ENCODE results near the gene CHERP.
"Not testable (repeated sequence)": the region's sequence is repeated elsewhere in the genome, so short reads cannot be mapped to it uniquely, and the experiment has no call there.

CHERP gene

DNA sequence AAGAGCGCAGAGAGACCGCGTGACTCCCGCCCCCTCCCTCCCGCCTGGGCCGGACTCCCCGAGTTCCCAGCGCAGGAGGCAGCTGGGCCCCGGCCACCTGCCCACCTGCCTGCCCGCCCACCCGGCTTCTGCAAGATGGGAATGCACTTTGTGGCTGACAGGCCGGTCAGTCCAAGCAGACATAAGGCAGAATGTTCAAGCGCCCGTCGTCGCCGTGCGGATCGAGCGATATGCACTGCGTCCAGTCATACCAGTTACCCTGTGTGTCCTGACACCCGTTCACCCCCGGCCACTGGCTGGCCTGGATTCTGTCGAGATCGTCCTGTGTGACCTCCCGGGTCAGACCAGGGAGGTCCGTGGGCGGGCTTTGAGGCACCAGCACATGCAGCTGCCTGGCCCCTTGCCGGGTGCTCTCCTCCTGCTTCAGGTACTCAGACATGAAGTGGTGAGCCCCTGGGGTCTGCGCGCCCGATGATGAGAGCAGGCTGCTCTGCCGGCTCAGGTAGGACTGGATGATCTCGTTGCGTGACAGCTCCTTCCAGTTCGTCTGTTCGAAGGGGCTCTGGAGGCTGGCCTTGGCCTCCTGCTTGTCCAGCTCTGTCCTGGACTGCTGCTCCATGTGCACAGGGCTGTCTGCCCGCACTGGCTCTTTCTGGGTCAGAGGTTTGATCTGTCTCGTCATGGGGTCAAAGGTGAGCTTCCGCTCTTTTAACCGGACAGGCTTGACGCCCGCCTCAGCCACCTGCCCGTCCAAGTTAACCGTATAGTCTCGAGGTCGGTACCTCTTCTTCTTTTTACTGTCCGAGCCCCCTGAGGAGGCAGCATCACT, 33.8 kb upstream of the CHERP start:
- no peak for DNase-seq

DNA sequence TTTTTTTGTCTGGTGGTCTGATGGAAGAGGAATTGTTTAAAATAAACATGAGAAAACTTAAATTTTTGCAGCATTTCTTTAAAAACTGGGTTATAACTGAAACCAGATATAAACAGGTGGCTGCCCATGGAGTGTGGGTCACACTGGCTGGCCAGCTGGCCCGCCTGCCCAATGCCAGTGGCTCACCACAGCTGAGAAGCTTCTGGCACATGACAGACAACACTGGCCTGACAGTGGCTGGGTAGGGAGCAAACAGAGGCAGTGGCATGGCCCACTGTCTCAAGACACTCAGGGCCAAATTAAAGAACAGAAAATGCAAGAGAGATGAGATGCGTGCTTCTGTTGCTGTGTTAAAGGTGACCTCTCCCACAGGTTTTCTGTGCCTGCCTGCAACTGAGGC, 33.0 kb upstream of the CHERP start:
- no peak for DNase-seq

DNA sequence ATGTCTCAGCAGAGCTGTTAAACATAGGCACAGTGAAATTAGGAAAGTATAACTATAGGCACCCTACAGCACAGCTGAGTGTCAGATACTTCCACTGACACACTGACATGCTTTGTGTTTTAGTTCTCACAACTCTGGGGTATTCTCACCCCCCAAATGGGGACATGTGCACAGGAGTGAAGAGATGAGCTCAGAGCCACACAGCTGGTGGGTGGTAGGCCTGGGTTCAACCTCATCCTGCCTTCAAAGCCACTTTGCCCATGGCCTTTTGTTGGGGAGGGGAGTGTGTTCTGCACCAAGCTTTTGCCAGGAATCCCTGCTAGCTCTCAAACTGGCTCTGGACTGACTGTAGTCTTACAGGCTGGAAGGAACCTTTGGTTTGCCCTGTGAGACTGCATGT, 31.7 kb upstream of the CHERP start:
- no peak for DNase-seq

DNA sequence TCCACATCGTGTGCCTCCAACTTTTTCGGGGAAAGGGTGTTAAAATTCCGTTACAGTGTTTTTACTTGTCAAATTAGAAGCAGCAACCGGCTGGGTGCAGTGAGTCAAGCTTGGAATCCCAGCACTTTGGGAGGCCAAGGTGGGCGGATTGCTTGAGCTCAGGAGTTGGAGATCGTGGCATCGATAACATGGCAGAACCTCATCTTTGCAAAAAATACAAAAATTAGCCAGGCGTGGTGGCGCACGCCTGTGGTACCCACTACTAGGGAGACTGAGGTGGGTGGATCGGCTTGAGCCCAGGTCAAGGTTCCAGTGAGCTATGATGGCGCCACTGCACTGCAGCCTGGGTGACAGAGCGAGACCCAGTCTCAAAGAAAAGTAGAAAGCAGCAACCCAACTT, 31.1 kb upstream of the CHERP start:
- no peak for DNase-seq

DNA sequence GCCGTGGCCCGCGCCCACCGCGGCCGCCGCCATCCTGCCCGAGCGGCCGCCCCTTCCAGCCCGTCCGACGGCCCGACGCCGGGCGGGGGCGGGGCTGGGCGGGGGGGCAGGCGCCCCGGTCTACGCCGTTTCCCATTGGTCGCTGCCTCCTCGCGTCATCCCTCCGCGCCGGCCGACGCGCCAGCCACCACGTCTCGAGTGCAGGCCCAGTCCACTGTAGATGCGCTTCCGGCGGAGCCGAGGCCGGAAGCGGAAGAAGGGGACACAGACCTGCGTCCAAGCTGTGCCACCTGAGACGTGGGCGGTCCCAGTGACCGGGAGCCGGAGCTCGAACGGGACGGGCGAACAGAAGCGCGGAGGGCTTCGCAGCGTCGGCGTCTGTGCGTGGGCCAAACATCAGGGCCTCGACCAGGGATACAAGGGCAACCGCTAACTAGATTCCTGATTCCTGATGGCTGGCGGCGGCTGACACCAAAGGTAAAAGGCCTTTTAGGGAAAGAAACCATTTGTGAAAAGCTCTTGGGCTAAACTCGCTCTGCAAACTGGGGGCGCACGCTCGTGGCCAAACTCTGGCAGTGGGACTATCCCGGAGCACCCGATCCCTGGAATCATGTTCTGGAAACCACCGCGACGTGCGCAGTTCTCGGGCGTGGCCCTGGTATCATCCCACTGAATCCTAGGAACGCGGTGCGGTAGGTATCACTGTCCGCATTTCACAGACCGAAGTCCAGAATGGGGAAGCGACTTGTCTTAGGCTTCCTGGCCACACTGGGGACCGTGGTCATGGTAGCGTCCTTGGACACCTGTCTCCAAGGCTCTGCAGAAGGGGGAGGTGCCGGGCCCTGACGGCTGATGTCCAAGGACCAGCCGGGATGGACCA, 30.3 kb upstream of the CHERP start, which contains the start of gene SLC35E1:
TSS of gene SLC35E1 (minus strand) at position 84 of the 880 bp plus-strand sequence. CDS start at position 33, 51 bp downstream.
- peak; percentile 89 for DNase-seq

DNA sequence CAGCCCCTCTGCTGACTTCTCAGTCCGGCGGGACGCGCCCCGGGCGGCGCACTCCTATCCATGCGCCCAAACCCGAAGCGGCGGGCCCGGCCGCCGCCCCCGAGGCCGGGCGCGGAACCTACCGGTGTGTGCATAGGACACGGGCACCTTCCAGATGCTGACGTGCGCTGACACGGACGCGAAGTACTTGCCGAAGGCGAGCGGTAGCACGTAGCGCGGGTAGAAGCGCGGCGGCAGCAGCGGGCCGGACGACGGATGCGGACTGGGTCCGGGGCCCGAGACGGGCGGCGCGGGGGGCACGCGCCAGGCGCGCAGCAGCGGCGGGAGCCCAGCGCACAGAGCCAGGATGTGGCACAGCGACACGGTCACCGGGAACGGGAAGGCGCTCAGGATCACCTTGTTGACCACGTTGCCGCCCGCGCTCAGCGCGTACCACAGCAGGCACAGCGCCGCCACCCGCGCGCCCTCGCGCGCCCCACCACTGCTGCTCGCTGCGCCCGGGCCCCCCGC, 29.6 kb upstream of the CHERP start:
- no peak for DNase-seq

DNA sequence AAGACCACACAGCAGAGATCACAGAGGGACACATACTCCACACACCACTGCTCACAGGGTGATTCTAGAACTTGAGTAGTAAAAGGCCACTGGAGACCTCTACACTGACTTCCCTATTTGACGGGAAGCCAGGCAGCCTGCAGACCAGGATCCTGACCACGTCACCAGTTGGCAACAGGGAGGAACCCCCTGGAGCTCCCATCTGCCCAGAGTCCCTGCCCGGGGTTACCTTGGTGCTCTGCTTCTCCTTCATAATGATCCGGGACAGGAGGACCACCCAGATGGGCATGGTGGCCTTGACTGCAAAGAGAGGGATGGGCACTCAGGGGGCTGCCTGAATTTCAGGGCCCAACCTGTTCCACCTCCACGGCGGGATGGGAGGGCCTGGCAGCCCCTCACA, 29.0 kb upstream of the CHERP start:
- no peak for DNase-seq

DNA sequence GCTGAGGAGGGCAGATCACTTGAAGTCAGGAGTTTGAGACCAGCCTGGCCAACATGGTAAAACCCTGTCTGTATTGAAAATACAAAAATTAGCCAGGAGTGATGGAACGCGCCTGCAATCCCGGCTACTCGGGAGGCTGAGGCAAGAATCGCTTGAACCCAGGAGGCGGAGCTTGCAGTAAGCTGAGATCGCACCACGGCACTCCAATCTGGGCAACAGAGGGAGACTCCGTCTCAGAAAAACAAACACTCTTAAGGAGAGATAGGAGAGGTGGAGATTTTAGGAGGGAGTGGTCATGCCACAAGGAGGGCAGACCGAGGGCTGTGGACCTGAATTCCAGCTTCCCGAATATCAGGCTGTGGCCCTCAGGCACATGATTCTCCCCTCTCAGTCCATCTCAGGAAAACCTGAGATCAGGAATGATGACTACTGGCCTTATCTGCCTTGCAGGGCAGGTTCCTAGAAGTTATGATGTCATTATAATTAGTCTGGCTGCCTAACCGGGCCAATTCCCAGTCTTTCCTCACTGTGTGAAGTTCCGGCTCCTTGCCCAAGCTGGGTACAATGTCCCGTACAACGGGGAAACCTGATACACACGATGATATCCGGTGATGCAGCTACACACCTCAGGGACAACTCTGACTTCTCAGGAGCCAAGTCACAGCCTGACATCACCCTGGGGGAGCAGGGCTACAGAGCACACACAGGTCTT, 27.5 kb upstream of the CHERP start:
- no peak for DNase-seq

DNA sequence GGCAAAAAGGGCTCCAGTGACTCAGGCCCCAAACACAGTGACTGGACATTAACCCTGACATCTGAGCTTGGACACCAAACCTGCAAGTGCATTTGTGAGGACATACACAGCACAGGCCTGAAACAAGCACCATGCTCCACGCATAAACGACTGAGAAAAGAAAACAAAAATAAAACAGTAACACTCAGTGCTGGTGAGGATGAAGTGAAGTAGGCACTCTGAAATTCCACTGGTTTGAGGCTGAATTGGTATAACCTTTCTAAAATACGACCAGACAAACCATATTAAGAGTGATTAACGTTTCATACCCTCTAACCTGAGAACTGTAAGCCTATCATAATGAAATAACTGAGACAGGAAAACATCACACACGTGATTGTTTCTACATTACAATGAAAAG, 24.5 kb upstream of the CHERP start:
- no peak for DNase-seq

DNA sequence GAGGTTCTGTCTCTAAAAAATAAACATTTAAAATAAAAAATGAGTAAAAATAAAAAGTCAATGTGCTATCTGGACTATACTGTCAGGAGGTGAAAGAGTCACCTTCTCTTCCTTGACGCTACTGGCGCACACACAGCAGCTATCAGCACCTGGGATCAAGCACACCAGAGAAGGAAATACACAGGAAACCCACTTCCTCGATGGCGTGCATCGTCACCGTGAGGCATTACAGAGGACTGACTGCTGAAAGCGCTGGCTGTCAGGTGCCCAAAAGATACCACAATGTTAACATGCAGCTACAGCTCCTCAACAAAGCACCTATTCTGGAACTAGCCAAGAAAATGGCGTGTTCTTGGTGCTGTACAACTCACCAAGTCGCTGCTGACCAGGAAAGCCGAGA, 23.9 kb upstream of the CHERP start:
- DNase-seq = peak; percentile 28

DNA sequence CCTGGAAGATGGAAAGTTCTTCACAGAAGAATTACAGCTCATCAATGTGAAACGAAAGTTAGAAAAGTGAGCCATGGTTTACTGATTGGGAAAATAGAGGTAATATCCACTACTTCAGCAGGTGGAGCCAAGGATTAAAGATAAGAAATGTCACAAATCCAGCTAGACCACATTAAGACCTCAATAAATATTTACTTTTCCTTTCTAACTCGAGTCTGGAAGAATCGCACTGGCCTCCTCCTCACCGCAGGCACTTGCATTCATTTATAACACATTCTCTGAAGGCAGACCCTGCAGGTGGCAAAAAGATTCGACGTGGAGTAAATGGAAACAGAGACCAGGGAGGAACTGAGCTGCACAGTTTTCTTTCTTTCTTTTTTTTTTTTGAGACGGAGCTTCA, 22.6 kb upstream of the CHERP start:
- no peak for DNase-seq

DNA sequence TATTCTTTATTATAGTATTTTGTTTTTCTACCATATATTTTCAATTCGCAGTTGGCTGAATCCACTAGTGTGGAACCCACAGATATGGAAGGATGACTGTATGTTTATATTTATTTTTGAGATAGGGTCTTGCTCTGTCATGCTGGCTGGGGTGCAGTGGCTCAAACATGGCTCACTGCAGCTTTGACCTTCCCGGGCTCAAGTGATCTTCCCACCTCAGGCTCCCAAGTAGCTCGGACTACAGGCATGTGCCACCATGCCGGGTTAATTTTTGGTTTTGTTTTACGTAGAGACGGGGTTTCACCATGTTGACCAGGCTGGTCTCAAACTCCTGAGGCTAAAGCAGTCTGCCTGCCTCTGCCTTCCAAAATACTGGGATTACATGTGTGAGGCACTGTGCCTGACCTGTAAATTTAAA, 20.4 kb upstream of the CHERP start:
- DNase-seq = no peak

DNA sequence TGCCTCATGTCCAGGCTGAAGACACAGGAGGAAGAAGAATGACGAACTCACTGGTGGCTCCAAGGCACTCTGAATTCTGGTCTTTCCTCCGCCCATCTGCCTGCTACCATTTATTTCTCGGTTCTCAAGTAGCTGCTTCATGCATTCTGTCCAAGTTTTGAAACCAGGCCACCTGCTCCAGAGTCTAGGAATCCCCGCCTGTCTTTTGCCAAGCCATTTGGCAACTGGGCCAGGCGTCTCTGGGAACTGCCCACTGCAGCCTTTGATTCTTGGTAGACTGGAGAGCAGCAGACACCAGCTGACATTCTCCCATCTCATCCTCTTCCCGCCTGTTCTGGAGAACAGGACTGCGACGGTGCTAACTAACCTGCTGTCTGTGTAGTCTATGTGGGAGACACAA, 19.1 kb upstream of the CHERP start:
- DNase-seq = no peak

DNA sequence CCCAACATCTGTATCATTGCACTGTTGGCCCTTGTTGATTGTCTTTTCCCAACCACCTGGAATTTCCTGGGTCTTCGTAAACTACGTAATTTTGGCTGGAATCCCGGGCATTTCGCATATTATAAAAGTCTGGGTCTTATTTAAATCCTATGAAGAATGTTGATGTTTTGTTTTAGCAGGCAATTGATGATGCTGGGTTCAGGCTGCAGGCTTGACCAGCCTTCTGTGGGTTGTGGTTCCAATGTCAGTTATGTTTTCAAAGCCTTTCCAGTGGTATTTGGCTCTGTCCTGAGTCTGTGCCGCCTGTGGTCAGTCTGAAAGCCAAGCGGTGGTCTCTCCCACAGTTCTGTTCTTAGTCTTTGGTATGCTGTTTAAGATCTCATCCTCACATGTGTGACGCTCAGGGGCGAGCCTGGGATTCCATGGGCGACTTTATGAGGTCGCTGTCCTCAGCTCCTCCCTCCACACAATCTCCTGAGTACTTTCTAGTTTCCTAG, 17.6 kb upstream of the CHERP start:
- DNase-seq = no peak

DNA sequence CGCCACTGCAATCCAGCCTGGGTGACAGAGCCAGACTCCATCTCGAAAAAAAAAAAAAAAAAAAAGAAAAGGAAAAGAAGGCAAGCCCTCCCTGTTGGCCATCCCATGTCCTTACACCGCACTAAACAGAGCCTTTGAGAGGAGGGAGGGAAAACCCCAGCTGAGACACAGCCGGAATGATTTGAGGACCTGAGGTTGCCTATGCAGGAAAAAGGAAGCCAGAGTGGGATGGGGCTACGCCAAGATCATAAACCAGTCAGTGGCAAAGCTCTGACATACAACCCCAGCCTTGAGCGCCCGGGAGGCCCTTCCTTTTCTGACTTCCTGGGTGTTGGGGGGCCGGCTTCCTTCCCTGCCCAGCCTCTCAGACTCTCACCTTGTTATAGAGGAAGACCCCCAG, 12.5 kb upstream of the CHERP start:
- no peak for DNase-seq

DNA sequence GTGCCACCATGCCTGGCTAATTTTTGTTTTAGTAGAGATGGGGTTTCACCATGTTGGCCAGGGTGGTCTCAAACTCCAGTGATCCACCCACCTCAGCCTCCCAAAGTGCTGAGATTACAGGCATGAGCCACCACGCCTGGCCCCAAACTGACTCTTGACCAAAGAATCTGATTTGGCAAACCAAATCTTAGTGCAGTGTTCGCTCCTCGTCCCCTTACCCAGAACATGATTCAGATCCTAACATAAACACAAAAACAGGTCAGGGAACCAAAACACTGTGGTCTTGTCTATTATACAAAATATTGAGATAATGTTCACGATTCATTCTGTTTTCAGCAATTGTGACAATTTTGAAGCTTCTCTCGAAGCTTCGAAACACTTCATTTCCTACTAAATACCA, 9.7 kb upstream of the CHERP start:
- not testable (repeated sequence) for DNase-seq

DNA sequence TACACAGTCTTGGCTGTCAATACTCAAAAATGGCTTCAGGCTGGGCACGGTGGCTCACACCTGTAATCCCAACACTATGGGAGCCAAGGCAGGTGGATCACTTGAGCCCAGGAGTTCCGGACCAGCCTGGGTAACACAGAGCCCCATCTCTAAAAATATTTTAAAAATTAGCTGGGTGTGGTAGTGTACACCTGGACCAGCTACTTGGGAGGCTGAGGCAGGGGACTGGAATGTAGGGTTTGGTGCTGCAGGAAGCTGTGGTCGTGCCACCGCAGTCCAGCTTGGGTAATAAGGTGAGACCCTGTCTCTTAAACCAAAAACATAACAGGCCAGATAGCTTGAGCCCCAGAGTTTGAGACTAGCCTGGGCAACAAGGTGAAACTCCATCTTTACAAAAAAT, 6.7 kb upstream of the CHERP start:
- DNase-seq = no peak

DNA sequence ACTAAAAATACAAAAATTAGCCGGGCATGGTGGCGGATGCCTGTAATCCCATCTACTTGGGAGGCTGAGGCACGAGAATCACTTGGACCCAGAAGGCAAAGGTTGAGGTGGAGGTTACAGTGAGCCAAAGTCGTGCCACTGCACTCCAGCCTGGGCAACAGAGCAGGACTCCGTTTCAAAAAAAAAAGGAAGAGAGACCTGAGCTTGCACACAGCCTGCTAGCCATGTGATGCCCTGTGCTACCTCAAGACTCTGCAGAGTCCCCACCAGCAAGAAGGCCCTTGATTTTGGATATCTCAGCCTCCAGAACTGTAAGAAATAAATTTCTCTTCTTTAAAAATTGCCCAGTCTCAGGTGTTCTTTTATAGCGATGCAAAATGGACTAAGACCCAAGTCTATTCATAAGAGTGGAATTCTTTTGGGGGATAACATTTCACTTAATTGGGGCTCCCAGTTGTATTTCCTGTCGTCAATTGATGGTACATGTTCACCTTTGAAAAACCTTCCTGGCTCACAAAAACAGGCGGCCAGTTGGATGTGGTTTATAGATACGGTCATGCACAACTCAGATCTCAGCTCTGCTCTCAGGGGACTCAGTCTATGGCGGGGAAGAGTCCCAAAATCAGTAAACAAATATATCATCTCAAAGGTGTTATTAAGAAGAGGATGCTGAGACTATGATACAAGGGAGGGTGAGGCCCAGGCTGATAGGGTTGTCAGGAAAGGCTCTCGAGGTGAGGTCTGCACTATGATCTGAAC, 2.4 kb upstream of the CHERP start:
- no peak for DNase-seq

DNA sequence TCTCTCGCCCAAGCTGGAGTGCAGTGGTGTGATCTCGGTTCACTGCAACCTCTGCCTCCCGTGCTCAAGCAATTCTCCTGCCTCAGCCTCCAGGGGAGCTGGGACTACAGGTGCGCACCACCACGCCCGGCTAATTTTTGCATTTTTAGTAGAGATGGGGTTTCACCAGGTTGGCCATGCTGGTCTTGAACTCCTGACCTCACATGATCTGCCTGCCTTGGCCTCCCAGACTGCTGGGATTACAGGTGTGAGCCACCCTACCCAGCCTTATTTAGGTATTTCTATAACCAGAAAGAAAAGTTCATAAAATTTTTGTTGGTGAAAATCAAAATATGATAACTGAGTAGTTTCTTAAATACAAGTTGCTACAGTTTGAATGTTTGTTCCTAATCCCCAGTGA, 1.5 kb upstream of the CHERP start:
- not testable (repeated sequence) for DNase-seq

DNA sequence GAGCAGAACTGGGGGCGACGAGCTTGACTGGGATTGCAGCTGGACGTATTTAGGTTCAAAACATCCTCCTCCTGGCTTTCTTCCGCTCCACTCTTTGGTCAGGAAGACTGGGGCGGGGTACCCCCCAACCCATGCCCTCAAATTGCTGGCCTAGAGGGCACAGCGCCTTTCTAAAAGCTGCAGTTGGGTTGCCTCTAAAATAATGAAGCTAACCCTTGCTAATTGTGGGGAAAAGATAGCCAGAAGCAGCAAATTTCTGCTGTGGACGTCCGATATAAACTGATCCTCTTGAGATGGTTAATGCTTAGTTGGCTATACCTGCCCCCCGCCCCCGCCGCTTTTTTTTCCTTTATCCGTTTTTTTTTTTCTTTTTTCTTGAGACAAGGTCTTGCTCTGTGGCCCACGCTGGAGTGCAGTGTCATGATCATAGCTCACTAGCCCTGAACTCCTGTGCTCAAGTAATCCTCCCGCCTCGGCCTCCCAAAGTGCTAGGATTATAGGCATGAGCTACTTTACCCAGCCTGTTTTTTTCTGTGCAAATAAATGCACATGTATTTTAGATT, 754 bp upstream of the CHERP start:
- no peak for DNase-seq

DNA sequence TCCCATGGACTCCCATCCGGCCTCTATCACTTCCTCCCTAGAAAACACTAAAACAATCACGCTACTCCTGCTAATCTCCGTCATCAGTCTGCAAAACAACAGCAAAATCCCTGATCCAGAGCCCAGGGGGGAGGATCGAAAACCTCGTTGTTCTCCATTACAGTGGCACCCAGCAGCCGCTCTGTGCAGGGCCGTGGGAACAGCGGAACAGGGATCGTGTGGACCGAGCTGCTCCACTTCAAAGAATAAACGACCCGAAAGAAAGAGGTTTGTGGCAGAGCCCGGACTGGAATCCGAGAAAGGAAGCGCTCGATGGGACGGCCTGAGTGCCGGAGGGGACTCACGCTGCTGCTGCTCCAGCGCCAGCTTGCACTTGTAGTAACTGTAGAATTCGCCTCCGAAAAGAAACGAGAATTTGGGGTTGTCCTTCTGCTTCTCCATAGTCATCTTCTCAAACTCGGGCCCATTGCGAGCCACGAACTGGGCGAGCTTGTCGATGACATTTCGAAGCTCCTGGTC, 652 bp downstream of the CHERP start:
- DNase-seq = no peak

DNA sequence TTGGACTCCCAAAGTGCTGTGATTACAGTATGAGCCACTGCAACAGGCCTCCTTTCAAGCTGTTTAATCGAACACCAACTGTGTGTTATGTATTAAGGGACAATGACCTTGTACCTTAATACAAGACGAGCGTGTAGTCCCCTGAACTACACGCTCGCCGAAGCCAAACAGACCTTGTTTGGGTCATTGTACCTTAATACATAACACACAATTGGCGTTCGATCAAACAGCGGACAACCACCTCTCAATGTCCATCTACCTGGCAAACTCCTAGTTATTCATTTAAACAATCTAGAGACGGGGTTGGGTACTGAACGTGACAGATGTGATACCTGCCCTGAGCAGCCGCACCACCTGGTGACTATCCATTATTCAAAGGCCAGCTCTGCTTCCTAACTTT, 1.3 kb downstream of the CHERP start:
- DNase-seq = no peak
